ENCODE data around the gene UBE2QL1. TPM values are rescaled to one million over a fixed set of nuclear protein-coding genes. Genes with fewer than 3 reads are reported as not detected.

Gene UBE2QL1
- total RNA-seq, 1 donor from 2014 or later: not detected

DNA sequence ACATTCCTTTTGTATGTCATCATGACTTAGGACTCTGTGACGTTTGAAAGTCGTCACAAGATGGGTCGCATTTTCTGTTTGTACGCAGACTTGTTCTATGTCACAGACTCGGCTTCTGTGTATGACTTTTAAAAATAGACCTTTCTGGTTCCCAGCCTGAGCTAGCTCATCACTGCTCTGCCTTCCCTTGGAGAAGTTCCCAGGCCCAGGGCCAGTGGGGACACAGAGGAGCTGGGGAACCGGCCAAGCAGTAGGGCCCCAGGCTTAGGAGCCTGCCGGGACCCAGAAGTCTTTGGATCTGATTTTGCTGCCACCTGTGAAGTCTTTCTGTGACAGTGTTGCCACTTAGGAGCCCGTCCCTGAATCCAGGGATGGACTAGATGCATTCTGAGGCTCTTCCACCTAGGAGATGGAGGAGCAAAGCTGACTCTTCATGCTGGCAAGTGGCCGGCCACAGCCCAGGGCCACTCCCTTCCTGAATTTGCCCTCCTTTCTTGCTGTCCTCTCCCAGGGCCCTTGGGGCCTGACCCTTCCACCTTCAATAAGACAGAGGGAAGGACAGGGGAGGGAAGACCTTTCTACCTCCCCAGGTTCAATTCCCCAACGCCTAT lies 18.1 kb upstream of the UBE2QL1 start:
- no peak for ATAC-seq

DNA sequence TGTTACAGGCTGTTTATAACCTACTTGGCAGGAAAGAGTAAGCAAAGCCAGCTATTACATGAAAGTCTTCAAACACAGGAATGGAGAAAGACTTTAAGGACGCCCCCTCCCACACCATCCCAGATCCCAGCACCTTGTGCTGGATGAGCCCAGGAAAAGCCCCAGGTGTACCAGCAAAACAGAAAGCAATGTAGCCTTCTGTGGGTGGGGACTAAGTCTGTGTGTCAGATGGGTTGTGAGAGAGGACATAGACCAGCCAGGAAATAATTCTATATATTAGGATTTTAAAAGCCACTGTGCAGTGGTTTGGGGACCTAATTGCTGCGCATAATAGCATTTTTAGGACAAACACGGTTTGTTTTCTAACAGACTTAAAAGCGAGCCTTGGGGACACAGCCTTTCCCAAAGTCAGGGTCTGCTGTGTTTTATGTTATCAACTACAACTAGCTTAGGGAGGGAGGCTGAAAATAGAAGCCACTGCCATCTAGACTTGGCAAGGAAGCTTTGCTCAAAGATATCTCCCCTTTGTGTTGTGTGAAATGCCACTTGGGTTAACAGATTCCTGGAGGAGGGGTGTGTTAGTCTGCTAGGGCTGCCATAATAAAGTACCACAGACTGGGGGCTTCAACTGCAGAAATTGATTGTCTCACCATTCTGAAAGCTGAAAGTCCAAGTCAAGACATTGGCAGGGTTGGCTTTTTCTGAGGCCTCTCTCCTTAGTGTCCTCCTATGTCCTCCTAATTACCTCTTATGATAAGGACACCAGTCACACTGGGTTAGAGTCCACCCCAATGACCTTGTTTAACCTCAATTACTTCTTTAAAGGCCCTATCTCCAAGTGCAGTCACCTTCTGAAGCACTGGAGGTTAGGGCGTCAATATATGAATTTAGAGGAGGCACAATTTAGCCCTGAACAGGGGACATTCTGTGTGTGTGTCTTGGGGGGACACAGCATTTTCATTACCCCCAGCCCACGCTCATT lies 17.2 kb upstream of the UBE2QL1 start:
- ATAC-seq: no peak

DNA sequence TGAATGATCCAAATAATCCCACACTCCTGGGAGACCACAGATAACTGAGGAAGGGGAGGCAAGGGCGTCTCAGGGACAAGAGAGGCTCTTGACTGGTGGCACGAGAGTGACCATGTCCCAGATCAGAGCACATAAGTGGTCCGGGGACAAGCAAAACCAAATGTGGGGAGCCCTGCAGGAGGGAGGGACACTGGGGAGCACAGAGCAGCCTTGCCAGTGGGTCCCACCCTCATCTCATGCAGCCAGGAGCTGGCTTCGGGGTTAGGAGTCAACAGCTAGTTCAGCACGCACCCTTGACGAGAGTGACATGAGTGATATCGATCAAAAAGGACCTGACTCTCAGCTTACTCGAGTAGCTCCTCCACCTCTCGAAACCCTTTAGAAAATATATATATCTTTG lies 16.5 kb upstream of the UBE2QL1 start:
- no peak for ATAC-seq

DNA sequence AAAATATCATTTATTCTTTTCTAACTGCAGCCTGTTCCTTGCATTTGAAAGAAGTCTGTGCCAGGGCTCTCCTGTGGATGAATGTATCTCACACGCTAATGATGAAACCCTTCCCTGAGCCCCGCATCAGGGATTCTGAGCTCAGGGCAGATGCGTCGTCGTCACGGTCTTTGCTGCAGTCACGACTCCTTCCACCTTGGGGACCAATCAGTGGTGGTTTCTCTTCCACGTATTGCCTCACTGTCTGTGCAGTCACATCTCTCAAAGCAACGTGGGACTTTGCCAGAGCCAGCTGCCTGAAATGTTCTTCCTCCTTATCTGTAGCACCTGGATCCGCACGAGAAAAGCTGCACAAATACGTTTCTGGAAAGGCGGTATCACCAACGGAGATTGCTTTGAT lies 13.9 kb upstream of the UBE2QL1 start:
- ATAC-seq: no peak

DNA sequence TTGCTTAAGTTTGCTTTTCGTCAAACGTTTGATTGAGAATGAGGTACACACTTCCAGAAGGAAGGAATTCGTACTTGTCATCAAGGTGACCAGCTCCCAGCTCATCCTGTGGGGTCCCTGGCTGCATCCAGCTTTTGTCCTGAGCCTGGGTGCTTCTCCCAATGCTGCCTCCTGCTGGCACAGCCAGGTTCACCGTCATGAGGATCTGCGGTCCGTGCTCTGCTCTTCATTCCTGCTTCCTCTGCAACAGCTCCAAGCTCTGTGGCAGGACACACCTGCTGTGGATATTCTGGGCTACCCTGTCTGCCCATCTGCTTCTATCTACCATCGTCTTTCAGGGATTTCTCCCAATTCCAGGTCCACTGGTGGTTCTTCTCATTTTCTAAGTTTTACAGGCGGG lies 13.3 kb upstream of the UBE2QL1 start:
- no peak for ATAC-seq

DNA sequence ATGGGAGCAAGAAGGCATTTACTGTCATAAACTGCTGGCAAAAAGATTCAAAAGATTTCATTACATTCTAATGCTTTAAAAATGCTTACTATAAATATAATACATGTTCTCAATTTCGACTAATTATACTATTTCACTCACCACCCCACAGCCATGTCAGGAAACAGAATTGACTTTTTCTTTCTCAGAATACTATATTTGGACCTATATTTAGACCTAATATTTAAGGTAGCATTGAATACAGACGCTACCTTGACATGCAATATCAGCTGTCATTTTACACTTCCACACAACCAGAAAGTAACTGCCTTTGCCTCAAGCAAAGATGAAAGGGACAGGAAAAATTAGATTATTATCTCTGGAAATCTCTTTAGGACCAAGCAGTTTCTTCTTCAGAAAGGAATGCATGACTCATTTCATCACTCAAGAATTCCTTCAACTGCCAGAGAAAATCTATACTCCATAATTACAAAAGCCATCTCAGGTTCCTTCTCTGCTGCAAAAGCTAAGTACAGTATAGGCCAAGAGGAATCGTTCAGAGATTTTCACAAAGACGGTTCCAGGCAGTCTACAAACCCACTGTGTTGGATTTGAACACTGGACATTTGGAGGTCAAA lies 11.8 kb upstream of the UBE2QL1 start:
- no peak for ATAC-seq

DNA sequence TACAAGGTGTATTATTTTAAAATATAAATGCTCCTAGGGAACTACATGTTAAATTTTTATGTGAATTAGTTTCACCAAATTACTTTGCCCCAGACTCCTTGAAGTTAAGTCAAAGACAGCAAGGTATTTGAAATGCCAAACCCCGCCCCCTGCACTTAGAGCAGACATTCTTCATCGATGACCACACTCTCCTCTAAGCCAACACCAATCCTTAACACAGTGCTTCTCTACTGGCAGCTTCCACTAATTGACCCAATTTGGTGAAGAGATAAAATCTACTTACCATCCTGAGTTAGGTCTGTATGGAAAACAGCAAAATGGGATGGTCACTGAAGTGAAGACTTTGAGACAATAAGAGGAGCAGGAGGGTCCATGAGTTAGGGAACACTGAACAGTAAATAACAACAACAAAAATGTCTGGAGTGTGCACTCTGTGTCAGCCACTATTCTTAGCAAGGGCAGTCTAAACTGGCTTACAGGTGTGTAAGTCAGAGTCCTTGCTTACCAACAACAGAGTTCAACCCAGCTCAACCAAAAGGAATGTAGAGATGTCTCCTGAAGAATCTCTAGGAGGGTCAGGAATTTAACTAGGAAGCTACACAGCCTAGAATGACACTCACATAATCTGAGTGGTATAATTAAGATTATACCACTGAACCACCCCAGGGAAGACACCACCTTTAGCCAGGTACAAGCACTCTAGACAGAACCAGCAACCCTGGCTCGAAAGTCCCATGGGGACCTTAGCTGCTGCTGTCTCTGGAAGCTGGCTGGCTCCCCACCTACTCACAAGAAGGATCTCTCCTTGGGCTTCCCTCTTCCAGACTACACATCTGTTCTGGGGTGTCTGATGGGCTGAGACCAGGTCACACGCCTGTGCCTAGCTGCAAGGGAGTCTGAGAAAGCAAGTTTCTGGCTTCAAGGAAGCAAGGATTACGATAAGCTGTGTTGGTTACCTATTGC lies 8.8 kb upstream of the UBE2QL1 start:
- no peak for ATAC-seq

DNA sequence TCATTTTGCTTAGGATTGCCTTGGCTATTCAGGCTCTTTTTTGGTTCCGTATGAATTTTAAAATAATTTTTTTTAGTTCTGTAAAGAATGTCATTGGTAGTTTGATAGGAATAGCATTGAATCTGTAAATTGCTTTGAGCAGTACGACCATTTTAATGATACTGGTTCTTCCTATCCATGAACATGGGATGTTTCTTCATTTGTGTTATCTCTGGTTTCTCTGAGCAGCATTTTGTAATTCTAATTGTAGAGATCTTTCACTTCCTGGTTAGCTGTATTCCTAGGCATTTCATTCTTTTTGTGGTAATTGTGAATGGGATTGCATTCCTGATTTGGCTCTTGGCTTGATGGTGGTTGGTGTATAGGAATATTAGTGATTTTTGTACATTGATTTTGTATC lies 6.3 kb upstream of the UBE2QL1 start:
- ATAC-seq: no peak

DNA sequence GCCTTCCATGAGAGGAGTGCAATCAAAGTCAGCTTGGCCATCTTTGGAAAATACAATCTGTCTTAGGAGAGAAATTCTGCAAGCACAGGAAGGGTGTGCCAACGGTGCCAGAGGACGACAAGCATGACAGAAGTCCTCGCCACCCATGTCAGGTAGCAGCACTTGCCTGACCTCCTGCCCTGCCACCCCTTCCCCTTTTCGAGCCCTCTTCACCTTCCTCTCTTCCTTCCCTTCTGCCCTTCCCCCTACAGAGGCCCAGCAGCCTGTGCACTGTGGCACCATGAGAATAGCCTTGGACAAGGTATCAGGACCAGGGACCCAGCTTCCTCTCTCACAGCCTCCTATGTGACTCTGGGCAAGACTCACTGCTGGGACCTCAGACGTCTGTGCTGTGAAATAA lies 5.3 kb upstream of the UBE2QL1 start:
- no peak for ATAC-seq

DNA sequence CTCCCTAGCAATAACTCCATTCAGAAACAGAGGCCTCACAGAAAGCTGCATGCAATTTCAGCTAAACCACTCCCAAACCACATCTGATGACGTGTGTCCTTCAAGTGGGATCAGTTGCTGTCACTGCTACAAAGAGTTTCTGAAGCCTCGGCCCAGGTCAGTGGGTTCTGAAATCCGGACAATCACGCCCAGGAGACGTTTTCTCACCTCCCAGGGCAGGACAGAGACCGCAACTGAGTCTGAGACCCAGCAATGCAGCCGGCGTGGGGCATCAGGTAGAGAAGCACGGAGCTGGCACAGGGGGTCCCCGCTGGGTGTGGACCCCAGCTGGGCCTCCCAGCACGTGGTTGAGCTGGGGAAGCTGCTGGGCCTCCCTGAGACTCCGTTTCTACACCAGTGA lies 2.6 kb upstream of the UBE2QL1 start:
- ATAC-seq: no peak

DNA sequence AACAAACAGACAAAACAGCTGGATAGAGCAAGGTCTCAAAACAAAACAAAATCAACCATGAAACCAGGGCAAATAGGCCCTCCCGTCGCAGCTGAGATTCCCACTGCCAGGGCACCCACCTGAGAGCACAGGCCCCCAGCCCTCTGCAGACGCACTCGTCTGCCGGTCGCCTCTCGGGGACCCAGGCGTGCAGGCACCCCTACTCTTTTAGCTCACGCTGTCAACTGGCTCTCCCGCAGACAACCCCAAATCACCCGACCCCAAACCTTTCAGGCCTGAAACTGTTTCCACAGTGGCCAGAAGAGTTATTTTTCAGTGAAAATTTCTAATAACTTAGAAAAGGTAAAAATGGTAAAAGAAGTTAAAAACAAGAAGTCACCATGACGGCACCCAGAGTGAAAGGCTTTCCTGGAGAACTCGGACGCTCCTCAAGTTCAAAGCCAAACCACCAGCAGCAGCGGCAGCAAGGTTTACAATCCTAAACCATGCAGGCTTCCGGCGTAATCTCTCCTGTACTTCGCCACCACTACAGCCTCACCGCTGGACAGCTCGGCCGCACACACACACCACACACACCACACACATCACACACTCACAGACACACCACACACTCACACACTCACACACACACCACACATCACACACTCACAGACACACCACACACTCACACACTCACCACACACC lies 1.9 kb upstream of the UBE2QL1 start:
- ATAC-seq: no peak

DNA sequence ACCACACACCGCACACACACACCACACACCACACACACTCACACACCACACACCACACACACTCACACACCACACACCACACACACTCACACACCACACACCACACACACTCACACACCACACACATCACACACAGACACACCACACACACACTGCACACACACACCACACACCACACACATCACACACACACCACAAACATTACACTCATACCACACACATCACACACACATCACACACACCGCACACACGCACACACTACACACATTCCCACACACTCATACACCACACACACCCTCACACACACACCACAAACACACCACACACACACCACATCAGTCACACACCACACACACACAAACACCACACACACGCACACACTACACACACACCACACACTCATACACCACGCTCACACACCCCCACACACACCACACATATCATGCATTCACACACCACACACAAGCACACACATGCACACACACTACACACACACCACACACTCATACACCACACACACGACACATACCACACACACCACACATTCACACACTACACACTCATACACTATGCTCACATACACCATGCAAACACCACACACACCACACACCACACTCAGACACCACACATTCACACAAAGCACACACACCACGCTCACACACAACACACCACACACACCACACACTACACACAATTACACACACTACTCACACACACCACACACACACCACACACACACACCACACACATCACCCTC lies 1.1 kb upstream of the UBE2QL1 start:
- no peak for ATAC-seq

DNA sequence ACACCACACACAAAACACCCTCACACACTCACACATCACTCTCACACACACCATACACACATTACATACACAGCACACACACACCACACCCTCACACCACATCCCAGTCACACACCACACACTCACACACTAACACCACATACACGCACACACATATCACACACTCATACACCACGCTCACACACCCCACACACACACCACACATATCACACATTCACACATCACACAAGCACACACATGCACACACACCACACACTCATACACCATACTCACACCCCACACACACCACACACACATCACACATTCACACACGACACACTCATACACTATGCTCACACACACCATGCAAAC lies 543 bp upstream of the UBE2QL1 start:
- ATAC-seq: no peak

DNA sequence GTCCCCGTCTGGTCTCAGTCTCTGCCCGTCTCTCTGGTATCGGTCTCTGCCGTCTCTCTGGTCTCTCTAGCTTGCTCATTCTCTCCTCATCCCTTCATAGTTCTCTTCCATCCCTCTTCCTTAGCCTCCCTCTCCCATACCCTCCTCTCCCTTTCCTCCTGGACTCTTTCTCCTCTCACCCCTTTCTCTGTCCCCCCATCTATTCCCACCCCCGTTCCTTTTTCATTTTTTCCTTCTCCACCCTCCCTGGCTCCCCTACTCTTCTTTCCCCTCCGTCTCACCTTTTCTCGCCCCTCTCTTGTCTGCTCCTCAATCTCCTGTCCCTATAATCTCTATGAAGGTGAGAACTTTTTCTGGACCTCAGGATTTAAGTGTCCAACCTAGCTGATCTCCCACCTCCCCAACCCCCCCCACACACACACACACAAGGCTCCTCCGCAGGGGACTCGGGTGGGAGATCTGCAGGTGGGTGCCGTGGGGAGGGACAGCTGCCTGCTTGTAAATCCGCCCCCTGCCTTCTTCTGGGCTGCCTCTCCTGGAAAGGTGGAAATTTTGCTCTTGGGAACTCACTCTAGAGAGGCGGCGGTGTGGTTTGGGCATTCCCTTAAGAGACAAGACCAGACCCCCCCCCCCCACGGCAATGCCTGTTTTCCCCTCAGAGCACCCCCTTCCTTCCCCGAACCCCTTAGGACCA lies 953 bp downstream of the UBE2QL1 start:
- no peak for ATAC-seq

DNA sequence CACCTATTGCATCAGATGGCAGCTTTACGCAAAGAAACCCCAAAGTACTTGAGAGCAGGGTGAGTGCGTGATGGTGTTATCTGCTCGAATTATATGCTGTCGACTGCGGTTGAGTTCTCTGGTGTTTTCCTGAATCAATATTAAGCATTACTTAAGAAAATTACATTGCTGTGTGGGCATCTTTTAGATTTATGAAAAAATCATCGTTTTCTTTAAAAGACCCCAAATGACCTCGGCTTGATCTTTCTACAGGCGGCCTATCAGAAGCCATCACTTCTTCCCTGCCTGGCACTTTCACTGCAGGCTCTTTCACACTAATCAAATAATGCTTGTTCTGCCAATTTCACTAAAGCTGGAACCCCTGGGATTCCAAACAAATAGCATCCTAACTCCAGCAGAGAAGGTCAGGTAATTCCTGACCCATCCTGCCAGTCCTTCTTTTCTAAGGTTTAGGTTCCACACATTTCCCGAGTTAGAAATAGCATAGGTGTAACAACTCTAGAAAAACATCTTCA lies 1.7 kb downstream of the UBE2QL1 start:
- no peak for ATAC-seq

DNA sequence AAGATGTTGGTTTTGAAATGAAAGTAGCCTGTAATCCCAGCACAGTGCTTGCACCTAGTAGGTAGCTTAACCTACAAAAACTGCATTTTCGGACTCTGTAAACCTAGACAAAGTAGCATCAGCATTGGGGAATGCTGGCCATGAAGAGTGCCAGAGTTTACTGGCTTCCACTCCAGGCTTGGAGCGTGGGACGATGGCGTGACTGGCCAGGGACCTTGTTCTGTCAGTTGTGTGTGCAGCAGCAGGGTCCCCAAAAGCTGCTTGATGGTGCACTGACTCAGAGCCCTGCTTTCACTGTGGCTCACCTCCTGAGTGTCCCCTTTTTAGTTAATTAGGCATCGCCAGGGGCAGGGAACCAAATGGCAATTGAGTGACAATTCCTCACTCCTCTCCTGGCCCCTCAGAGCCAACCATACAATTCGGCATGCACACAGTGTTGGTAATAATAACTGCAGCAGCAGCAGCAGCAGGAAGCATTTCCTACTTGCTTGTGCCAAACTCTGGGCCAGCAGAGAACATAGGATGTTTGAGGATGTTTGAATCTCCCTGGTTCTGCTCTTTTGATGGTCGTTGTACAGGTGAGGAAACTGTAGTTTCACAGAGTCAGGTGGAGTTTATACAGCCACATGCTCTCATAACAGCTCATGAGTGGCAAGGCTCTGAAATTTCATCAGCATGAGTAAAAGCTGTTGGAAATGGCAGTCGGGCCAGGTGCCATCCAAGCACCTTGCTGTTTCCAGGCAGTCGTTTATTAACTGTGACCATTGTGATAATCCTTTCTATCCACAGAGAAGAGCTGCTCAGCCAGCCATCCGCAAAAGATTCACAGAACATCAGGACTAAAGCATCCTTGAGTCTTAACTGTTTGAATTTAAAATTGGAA lies 4.2 kb downstream of the UBE2QL1 start:
- no peak for ATAC-seq

DNA sequence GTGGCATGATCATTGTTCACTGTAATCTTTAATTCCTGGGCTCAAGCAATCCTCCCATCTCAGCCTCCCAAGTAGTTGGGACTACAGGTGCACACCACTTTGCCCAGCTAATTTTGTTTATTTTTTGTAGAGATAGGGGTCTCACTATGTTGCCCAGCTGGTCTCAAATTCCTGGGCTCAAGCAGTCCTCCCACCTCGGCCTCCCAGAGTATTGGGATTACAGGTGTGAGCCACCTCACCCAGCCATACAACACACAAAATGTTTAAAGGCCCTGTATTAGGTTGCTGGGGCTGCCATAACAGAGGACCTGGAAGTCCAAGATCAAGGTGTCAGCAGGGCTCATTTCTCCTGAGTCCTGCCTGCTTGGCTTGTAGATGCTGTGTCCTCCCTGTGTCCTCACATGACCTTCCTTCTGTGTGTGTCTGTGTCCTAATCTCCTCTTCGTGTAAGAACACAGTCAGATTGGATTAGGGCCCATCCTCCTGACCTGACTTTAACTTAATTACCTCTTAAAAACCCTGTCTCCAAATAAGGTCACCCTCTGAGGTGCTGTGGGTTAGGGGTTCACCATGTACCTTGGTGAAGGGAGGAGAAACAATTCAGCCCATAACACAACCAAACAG lies 5.4 kb downstream of the UBE2QL1 start:
- ATAC-seq: no peak

DNA sequence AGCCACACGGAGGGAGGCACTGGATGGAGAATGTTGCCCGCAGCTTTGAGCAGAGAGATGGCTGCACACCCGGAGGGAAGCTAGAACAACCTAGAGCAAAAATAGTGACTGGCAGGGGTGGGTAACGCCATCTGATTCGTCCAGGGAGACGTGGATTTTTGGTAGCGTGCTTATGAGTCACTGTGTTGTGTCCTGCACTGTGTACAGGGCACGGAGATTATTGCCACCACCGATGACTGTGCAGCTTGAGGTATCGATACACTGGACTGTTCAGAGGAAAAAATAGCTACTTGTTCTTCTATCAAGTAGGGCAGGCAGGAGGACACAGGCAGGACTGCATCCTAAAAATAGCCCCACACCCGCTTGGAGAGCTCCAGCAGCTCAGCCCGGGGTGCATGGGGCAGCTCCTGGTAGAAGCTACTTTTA lies 6.0 kb downstream of the UBE2QL1 start:
- no peak for ATAC-seq
